WTC11 (cell line): ENCODE data around the gene TRAPPC8.

Source experiments
- ATF1 ChIP-seq: sonication (generic); formaldehyde crosslinking; IDR thresholded peaks from 2 replicates; pipeline ENCODE4 v1.8.1; 2023; ENCODE audit warnings: mild to moderate bottlenecking, moderate library complexity, missing genetic modification reagents
- CTCF ChIP-seq: fragments of 200-600 bp; IDR thresholded peaks from 2 replicates; pipeline ENCODE4 v1.8.0; 2022; ENCODE audit warnings: antibody characterized with exemption
- ESRRA ChIP-seq: sonication (generic); formaldehyde crosslinking; IDR thresholded peaks from 2 replicates; pipeline ENCODE4 v1.8.1; 2022; ENCODE audit warnings: mild to moderate bottlenecking, missing genetic modification reagents, borderline replicate concordance
- FOXP4 ChIP-seq: sonication (generic); formaldehyde crosslinking; IDR thresholded peaks from 2 replicates; pipeline ENCODE4 v1.8.0; 2022; ENCODE audit warnings: mild to moderate bottlenecking, missing genetic modification reagents
- JUN ChIP-seq: sonication (generic); formaldehyde crosslinking; IDR thresholded peaks from 2 replicates; pipeline ENCODE4 v1.8.0; 2023; ENCODE audit warnings: mild to moderate bottlenecking, missing genetic modification reagents
- SP1 ChIP-seq: sonication (generic); formaldehyde crosslinking; conservative IDR thresholded peaks from 2 replicates; pipeline ENCODE4 v1.8.1; 2022; ENCODE audit warnings: missing genetic modification reagents
- ZNF263 ChIP-seq: sonication (generic); formaldehyde crosslinking; IDR thresholded peaks from 2 replicates; pipeline ENCODE4 v1.8.1; 2022; ENCODE audit warnings: low read depth, mild to moderate bottlenecking, moderate library complexity, missing genetic modification reagents
- ZNF416 ChIP-seq: fragments of 250-450 bp; sonication (Bioruptor Pico); IDR thresholded peaks from 2 replicates; pipeline ENCODE4 v1.9.0; 2021; ENCODE audit warnings: mild to moderate bottlenecking, inconsistent platforms

GRCh38 chr18:31983020-31983419 lies 40.1 kb upstream of the TRAPPC8 start:
- TF ChIP-seq ZNF263 (no peak), SP1 (CRISPR knock-in tag) (no peak), CTCF (no peak), FOXP4 (CRISPR knock-in tag) (no peak), ESRRA (CRISPR knock-in tag) (no peak), ZNF416 (CRISPR knock-in tag) (no peak), ATF1 (CRISPR knock-in tag) (no peak), JUN (no peak)
